ENCODE data around the gene ABHD5.

DNA sequence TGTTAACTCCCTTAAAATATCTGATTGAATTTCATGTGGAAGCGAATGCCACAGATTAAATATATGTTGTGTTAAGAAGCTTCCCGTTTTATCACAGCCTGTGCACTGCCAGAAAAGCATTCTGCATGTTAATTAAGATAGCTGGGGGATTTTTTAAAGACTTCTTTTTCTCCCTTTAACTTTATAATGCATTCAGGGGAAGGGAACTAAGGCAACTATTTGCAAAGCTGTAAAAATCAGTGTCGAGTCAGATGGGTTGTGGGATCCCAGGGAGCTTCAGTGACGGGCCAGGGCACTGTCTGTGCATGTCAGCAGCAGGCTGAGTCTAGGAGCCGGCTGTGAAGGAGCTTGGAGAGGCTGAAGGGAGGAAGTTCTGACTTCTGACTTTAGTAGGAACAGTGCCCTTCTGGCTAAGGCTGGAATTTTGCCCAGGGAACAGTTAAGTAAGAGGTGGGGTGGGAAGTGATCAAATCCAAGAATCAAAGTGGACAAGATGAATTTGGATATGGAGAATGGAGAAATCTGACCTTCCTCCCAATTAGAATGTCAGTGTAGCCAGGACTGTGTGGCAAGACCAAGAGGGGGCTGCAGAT, 77.7 kb downstream of the ABHD5 start:
- TF ChIP-seq, protein P1, sequence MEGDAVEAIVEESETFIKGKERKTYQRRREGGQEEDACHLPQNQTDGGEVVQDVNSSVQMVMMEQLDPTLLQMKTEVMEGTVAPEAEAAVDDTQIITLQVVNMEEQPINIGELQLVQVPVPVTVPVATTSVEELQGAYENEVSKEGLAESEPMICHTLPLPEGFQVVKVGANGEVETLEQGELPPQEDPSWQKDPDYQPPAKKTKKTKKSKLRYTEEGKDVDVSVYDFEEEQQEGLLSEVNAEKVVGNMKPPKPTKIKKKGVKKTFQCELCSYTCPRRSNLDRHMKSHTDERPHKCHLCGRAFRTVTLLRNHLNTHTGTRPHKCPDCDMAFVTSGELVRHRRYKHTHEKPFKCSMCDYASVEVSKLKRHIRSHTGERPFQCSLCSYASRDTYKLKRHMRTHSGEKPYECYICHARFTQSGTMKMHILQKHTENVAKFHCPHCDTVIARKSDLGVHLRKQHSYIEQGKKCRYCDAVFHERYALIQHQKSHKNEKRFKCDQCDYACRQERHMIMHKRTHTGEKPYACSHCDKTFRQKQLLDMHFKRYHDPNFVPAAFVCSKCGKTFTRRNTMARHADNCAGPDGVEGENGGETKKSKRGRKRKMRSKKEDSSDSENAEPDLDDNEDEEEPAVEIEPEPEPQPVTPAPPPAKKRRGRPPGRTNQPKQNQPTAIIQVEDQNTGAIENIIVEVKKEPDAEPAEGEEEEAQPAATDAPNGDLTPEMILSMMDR (IDR thresholded peaks at IDR 0.05), result peak in 1 of 6 experiments; percentile 3
- TF ChIP-seq POLR2A (IDR thresholded peaks at IDR 0.05), result no peak
